AG20443 (cell line): ENCODE data around the gene POC1A.

Source experiments
- DNase-seq: peaks from one replicate; pipeline ENCODE4 v3.0.0; 2012; ENCODE audit warnings: low spot score, mixed read lengths

POC1A gene

GRCh38 chr3:52150860-52151259 lies 3.4 kb downstream of the POC1A start:
- DNase-seq = no peak

GRCh38 chr3:52150357-52150756 lies 3.9 kb downstream of the POC1A start:
- no peak for DNase-seq

GRCh38 chr3:52149726-52150125 lies 4.5 kb downstream of the POC1A start:
- no peak for DNase-seq

GRCh38 chr3:52149021-52149420 lies 5.2 kb downstream of the POC1A start:
- DNase-seq = no peak

- DNase-seq = no peak
Observed at GRCh38 chr3:52147804-52148203, 6.4 kb downstream of the POC1A start.

GRCh38 chr3:52146811-52147210 lies 7.4 kb downstream of the POC1A start:
- DNase-seq = no peak

GRCh38 chr3:52146189-52146588 lies 8.0 kb downstream of the POC1A start:
- no peak for DNase-seq

- DNase-seq = no peak
Observed at GRCh38 chr3:52145736-52146110, 8.5 kb downstream of the POC1A start.

- no peak for DNase-seq
Observed at GRCh38 chr3:52144796-52145735, 9.2 kb downstream of the POC1A start.

GRCh38 chr3:52144034-52144795 lies 10.0 kb downstream of the POC1A start:
- peak; percentile 90 for DNase-seq

GRCh38 chr3:52143616-52144015 lies 10.6 kb downstream of the POC1A start:
- DNase-seq = no peak

GRCh38 chr3:52143156-52143555 lies 11.1 kb downstream of the POC1A start:
- no peak for DNase-seq

GRCh38 chr3:52141751-52142150 lies 12.5 kb downstream of the POC1A start:
- DNase-seq = no peak

- DNase-seq = no peak
Observed at GRCh38 chr3:52140769-52141168, 13.5 kb downstream of the POC1A start.

- no peak for DNase-seq
Observed at GRCh38 chr3:52140000-52140399, 14.2 kb downstream of the POC1A start.

- no peak for DNase-seq
Observed at GRCh38 chr3:52137311-52137710, 16.9 kb downstream of the POC1A start.

- no peak for DNase-seq
Observed at GRCh38 chr3:52136513-52136912, 17.7 kb downstream of the POC1A start.

GRCh38 chr3:52135332-52135731 lies 18.9 kb downstream of the POC1A start:
- DNase-seq = no peak

GRCh38 chr3:52134761-52135160 lies 19.5 kb downstream of the POC1A start:
- no peak for DNase-seq

GRCh38 chr3:52132930-52133329 lies 21.3 kb downstream of the POC1A start:
- DNase-seq = no peak

GRCh38 chr3:52132041-52132440 lies 22.2 kb downstream of the POC1A start:
- DNase-seq = no peak

- no peak for DNase-seq
Observed at GRCh38 chr3:52130966-52131622, 23.1 kb downstream of the POC1A start.
